ENCODE results near the gene P2RY2. TPM values are rescaled to one million over a fixed set of nuclear protein-coding genes. Genes with fewer than 3 reads are reported as not detected.
A peak's percentile ranks its signal among the peaks of the same experiment; 100 is the strongest.

The P2RY2 gene
- polyA plus RNA-seq, 2 of the 4 experiments (the other 2 are of a cell fraction) = 3.7 to 6.4 TPM

DNA sequence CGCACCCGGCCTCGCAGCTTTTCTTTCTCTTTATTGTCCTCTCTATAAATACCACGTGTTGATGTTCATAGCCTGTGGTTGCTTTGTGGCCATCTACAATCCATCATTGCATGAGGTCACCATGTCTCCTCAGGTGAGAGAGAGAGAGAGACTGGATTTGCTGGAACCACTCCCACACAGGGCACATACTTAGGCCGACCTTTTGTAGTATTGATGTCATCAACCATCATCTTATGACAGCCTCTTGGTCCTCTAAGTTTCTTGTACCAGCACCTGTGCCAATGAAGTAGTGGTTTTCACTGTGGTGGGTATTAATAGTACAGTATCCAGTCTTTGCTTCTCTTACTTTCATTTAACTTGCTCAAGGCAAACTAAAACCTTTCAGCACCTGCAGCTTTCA, 31.2 kb downstream of the P2RY2 start:
- Histone ChIP-seq H3K4me3 (no peak overlapping the region), H3K4me2 (no peak overlapping the region), H3K27ac (peak overlapping the region in 1 of 2 experiments; percentile 44; a peak in 3 of 6 replicates), H3K4me1 (0 out of 3 replicates have a peak, but pooled peaks cover 5% of the 10 kb centered on the region), H3K9me3 (no peaks in the 10 kb centered on the region)
- TF ChIP-seq HEYL (CRISPR knock-in tag; IDR thresholded peaks at IDR 0.05) (no peak), EHF (CRISPR knock-in tag; IDR thresholded peaks at IDR 0.05) (no peak), CBX2 (IDR thresholded peaks at IDR 0.05; ENCODE audit: borderline replicate concordance, low read depth) (no peak), POLR2A (IDR thresholded peaks at IDR 0.05; ENCODE audit: low read length) (no peak), TP53 (CRISPR knock-in tag; IDR thresholded peaks at IDR 0.05) (no peak), FOSB (CRISPR knock-in tag; IDR thresholded peaks at IDR 0.05) (no peak), ZSCAN20 (CRISPR knock-in tag; IDR thresholded peaks at IDR 0.05) (no peak), CBX8 (IDR thresholded peaks at IDR 0.05) (no peak), HOXB13 (CRISPR knock-in tag; IDR thresholded peaks at IDR 0.05; ENCODE audit: low read depth) (no peak), SMC3 (IDR thresholded peaks at IDR 0.05) (no peak), FOSL2 (IDR thresholded peaks at IDR 0.05) (no peak), FOSL2 (CRISPR knock-in tag; IDR thresholded peaks at IDR 0.05) (no peak), ESRRA (IDR thresholded peaks at IDR 0.05; ENCODE audit: borderline replicate concordance, low read length) (no peak), ZFP36 (IDR thresholded peaks at IDR 0.05; ENCODE audit: borderline replicate concordance, partially characterized antibody) (no peak), RNF2 (IDR thresholded peaks at IDR 0.05; ENCODE audit: borderline replicate concordance, low read depth) (no peak), CHD2 (IDR thresholded peaks at IDR 0.05; ENCODE audit: low read length, partially characterized antibody) (no peak)
- TF ChIP-seq, protein P1, sequence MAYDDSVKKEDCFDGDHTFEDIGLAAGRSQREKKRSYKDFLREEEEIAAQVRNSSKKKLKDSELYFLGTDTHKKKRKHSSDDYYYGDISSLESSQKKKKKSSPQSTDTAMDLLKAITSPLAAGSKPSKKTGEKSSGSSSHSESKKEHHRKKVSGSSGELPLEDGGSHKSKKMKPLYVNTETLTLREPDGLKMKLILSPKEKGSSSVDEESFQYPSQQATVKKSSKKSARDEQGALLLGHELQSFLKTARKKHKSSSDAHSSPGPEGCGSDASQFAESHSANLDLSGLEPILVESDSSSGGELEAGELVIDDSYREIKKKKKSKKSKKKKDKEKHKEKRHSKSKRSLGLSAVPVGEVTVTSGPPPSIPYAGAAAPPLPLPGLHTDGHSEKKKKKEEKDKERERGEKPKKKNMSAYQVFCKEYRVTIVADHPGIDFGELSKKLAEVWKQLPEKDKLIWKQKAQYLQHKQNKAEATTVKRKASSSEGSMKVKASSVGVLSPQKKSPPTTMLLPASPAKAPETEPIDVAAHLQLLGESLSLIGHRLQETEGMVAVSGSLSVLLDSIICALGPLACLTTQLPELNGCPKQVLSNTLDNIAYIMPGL (CRISPR knock-in tag; IDR thresholded peaks at IDR 0.05; ENCODE audit: borderline replicate concordance) = no peak
- TF ChIP-seq, protein P2, sequence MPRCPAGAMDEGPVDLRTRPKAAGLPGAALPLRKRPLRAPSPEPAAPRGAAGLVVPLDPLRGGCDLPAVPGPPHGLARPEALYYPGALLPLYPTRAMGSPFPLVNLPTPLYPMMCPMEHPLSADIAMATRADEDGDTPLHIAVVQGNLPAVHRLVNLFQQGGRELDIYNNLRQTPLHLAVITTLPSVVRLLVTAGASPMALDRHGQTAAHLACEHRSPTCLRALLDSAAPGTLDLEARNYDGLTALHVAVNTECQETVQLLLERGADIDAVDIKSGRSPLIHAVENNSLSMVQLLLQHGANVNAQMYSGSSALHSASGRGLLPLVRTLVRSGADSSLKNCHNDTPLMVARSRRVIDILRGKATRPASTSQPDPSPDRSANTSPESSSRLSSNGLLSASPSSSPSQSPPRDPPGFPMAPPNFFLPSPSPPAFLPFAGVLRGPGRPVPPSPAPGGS (IDR thresholded peaks at IDR 0.05) = no peak
- TF ChIP-seq, protein P3, sequence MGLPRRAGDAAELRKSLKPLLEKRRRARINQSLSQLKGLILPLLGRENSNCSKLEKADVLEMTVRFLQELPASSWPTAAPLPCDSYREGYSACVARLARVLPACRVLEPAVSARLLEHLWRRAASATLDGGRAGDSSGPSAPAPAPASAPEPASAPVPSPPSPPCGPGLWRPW (IDR thresholded peaks at IDR 0.05) = no peak
- 93% methylated on average over 5 of the region's 5 CpGs for WGBS (ENCODE audit: missing lambda C conversion rate)
- peak in 1 of 2 experiments; percentile 26; a peak in 3 of 6 replicates for ATAC-seq
- CTCF ChIA-PET = interaction anchor here (1.3 kb wide), 2 partner anchors 40 to 41 kb away, joined by 3 to 8 read pairs; no protein-coding TSS in a partner anchor
- DNase-seq (ENCODE audit: low read depth in 1 of 2, low spot score in 1 of 2) = peak in 1 of 2 experiments; percentile 42
- no peak for FAIRE-seq
- POLR2A ChIA-PET = no interaction called here

DNA sequence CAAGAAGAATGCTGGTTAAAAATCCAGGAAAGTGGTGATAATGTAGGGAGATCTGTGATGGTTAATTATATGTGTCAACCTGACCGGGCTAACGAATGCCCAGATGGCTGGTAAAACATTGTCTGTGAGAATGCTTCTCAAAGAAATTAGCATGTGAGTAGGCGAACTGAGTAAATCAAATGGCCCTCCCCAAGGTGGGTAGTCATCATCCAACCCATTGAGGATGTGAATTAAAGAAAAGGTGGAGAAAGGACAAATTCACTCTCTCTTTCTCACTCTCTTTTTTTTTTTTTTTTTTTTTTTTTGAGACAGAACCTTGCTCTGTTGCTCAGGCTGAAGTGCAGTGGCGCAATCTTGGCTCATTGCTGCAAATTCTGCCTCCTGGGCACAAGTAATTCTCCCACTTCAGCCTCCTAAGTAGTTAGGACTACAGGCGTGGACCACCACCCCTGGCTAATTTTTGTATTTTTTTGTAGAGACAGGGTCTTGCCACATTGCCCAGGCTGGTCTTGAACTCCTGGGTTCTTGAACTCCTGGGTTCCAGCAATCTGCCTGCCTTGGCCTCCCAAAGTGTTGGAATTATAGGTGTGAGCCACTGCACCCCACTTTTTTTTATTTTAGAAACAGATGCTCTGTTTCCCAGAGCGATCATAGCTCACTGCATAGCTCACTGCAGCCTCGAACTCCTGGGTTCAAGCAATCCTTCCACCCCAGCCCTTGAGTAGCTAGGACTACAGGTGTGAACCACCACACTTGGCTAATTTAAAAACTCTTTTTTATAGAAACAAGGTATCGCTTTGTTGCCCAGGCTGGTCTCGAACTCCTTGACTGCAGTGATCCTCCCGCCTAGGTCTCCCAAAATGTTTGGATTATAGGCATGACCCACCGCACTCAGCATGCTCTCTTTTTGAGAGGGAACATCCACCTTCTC, 32.0 kb downstream of the P2RY2 start:
- ChIA-PET POLR2A (no interaction called here), CTCF (no interaction called here)
- Histone ChIP-seq H3K4me1 (0 out of 3 replicates have a peak, but pooled peaks cover 5% of the 10 kb centered on the region), H3K4me2 (no peak overlapping the region), H3K9me3 (no peaks in the 10 kb centered on the region), H3K4me3 (no peak overlapping the region), H3K27ac (no peak overlapping the region)
- ATAC-seq (no peak), DNase-seq (ENCODE audit: low read depth in 1 of 2, low spot score in 1 of 2) (no peak), FAIRE-seq (no peak)
- TF ChIP-seq CEBPB (IDR thresholded peaks at IDR 0.05) (0 out of 4 replicates have a peak, but pooled peaks of 1 of the 2 experiments have one; percentile 21), ESRRA (IDR thresholded peaks at IDR 0.05; ENCODE audit: borderline replicate concordance, low read length) (no peak)
- 95% methylated on average over 11 of the region's 11 CpGs for WGBS (ENCODE audit: missing lambda C conversion rate)

All from A549 (cell line).